HUES64 (cell line): ENCODE data around the gene HS3ST4.
"Not testable (repeated sequence)": the region's sequence is repeated elsewhere in the genome, so short reads cannot be mapped to it uniquely, and the experiment has no call there.

Source experiments
- H3K27ac ChIP-seq: 2 replicates; pipeline ENCODE4 v1.7.0; 2013; ENCODE audit warnings: low read depth, low read length, inconsistent platforms
- H3K27me3 ChIP-seq: 2 replicates; pipeline ENCODE4 v1.6.1; 2013; ENCODE audit warnings: mild to moderate bottlenecking, low read length; ENCODE audit not compliant: insufficient read depth
- H3K36me3 ChIP-seq: 2 replicates; pipeline ENCODE4 v1.6.1; 2013; ENCODE audit warnings: mild to moderate bottlenecking, low read length; ENCODE audit not compliant: insufficient read depth
- H3K4me1 ChIP-seq: 2 replicates; pipeline ENCODE4 v1.6.1; 2013; ENCODE audit warnings: mild to moderate bottlenecking, low read length, moderate library complexity; ENCODE audit not compliant: insufficient read depth
- H3K4me3 ChIP-seq: 2 replicates; pipeline ENCODE4 v1.5.1; 2013; ENCODE audit warnings: mild to moderate bottlenecking, low read length, moderate library complexity
- H3K9ac ChIP-seq: 2 replicates; pipeline ENCODE4 v1.6.1; 2013; ENCODE audit warnings: mild to moderate bottlenecking, low read depth, low read length
- H3K9me3 ChIP-seq: 2 replicates; pipeline ENCODE4 v1.6.1; 2013; ENCODE audit warnings: low read depth, low read length; ENCODE audit not compliant: insufficient read depth
- WGBS: fragments of 150-250, 120-280 bp; methylation state at CpG from one replicate; pipeline ENCODE4 v1.1.7; 2013; ENCODE audit warnings: missing lambda C conversion rate; 5-methylcytosine and 5-hydroxymethylcytosine counted together

The HS3ST4 gene

DNA sequence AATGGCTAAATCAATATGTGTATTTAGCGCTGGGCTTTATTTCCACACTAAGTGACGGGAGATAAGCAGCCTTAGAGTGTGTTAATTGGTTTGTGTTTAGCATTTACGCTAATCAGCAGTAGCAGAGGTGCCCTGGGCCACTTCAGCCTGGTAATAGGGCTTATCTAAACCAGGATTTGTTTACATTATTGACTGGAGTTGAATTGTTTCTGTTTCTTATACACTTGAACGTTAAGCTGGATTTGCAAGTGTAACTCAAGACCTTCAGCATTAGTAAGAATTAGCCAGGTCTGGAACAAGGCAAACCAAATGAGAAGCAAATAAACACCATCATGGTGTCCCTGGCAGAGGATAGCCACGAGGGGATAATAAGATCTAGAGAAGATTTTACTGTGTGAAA lies 313.6 kb downstream of the HS3ST4 start:
- H3K9me3 ChIP-seq = peaks cover 5% of the 10 kb centered on the region; the same call in 1 of the 2 replicates
- no peak overlapping the region for H3K4me3 ChIP-seq
- no peaks in the 10 kb centered on the region; the same call in 1 of the 2 replicates for H3K4me1 ChIP-seq
- H3K36me3 ChIP-seq = no peaks in the 10 kb centered on the region
- H3K27me3 ChIP-seq = no peaks in the 10 kb centered on the region
- no peak overlapping the region for H3K27ac ChIP-seq
- H3K9ac ChIP-seq = no peak overlapping the region
- 85% methylated on average over 5 of the region's 5 CpGs for WGBS

DNA sequence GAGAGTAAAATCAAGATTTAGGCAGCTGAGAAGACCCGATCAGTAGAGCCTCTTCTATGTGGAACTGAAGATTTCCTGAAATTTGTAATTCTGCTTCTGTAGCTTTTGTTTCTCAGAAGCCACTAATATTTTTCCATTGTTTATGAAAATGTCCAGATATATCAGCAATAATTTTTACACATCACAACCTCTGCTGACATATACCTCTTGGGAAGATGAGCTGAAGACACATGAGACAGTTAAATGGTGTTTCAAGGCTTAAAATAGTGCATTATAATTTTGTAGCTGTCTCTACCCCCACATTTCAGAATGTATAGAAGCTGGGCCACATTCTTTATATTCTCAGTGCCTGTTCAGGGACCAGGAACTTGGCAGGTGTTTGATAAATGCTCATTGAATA lies 320.6 kb downstream of the HS3ST4 start:
- no peak overlapping the region for H3K9ac ChIP-seq
- no peaks in the 10 kb centered on the region for H3K4me1 ChIP-seq
- no peaks in the 10 kb centered on the region for H3K27me3 ChIP-seq
- H3K9me3 ChIP-seq = peaks cover 22% of the 10 kb centered on the region
- WGBS = 94% methylated on average over 1 of the region's 1 CpG
- no peaks in the 10 kb centered on the region for H3K36me3 ChIP-seq
- no peak overlapping the region for H3K4me3 ChIP-seq
- no peak overlapping the region for H3K27ac ChIP-seq

GRCh38 chr16:26015776-26016175 lies 324.0 kb downstream of the HS3ST4 start:
- Histone ChIP-seq H3K9me3 (peaks cover 24% of the 10 kb centered on the region), H3K4me3 (no peak overlapping the region), H3K4me1 (peaks cover 4% of the 10 kb centered on the region; the same call in 1 of the 2 replicates), H3K36me3 (no peaks in the 10 kb centered on the region), H3K9ac (no peak overlapping the region), H3K27ac (no peak overlapping the region), H3K27me3 (no peaks in the 10 kb centered on the region)
- WGBS = 80% methylated on average over 3 of the region's 3 CpGs

DNA sequence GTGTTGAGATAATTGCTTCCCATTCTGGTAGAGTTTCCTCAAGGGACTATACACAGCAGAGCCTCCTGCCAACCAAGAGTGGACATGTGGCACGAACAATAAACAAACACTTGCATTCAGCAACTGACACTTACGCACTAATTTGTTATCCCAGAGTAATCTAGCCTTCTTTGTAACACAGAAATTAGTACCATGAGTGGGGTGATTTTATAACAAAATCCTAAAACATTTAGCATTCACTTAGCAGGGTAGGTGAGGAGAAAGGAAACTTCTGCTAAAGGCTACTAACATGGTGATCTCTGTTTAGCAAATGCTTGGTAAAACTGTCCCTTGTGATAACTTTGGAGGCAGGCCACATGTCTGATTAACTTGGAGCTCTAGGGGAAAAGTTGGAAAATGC lies 325.2 kb downstream of the HS3ST4 start:
- WGBS = 45% methylated on average over 2 of the region's 2 CpGs
- no peak overlapping the region for H3K9ac ChIP-seq
- no peak overlapping the region for H3K27ac ChIP-seq
- H3K4me3 ChIP-seq = no peak overlapping the region
- peaks cover 4% of the 10 kb centered on the region; the same call in 1 of the 2 replicates for H3K4me1 ChIP-seq
- no peaks in the 10 kb centered on the region for H3K27me3 ChIP-seq
- H3K36me3 ChIP-seq = no peaks in the 10 kb centered on the region
- H3K9me3 ChIP-seq = peaks cover 24% of the 10 kb centered on the region

GRCh38 chr16:26019381-26020242 lies 327.9 kb downstream of the HS3ST4 start:
- Histone ChIP-seq H3K36me3 (no peaks in the 10 kb centered on the region), H3K27ac (no peak overlapping the region), H3K9ac (no peak overlapping the region), H3K9me3 (peaks cover 21% of the 10 kb centered on the region), H3K27me3 (no peaks in the 10 kb centered on the region), H3K4me3 (no peak overlapping the region), H3K4me1 (peaks cover 4% of the 10 kb centered on the region; the same call in 1 of the 2 replicates)
- 70% methylated on average over 9 of the region's 12 CpGs for WGBS

GRCh38 chr16:26026709-26027450 lies 335.1 kb downstream of the HS3ST4 start:
- Histone ChIP-seq H3K27ac (no peak overlapping the region), H3K9ac (no peak overlapping the region), H3K4me3 (no peak overlapping the region), H3K4me1 (no peaks in the 10 kb centered on the region), H3K9me3 (no peaks in the 10 kb centered on the region), H3K36me3 (no peaks in the 10 kb centered on the region), H3K27me3 (no peaks in the 10 kb centered on the region)
- WGBS = 93% methylated on average over 8 of the region's 9 CpGs

DNA sequence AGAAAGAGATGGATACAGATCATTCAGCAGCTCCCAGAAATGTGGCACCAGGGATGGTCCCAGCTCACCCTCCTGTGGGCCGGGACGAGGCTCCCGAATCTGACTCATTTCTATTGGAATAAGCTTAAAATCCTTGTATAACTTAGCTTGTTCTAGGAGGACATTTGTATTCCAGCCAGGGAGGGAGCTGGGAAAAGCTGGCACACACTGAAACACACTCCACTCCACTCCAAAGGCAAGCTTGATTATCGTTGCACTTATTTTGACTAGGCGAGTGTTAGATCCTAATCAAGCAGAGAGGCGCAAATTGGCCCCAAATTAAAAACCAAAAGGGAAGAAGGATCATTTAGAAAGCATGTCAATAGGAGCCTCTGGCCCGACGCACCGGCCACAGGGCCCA lies 339.5 kb downstream of the HS3ST4 start:
- H3K9ac ChIP-seq = no peak overlapping the region
- H3K4me3 ChIP-seq = no peak overlapping the region
- H3K4me1 ChIP-seq = no peaks in the 10 kb centered on the region
- H3K9me3 ChIP-seq = no peaks in the 10 kb centered on the region
- no peaks in the 10 kb centered on the region for H3K27me3 ChIP-seq
- H3K27ac ChIP-seq = no peak overlapping the region
- no peaks in the 10 kb centered on the region for H3K36me3 ChIP-seq
- WGBS = 97% methylated on average over 9 of the region's 9 CpGs

- not testable (repeated sequence) for H3K27me3 ChIP-seq, H3K9me3 ChIP-seq, H3K9ac ChIP-seq, H3K36me3 ChIP-seq, H3K4me1 ChIP-seq, H3K27ac ChIP-seq, H3K4me3 ChIP-seq
- 95% methylated on average over 18 of the region's 18 CpGs for WGBS
Observed at GRCh38 chr16:26032661-26033060, 340.9 kb downstream of the HS3ST4 start.

- no peak overlapping the region for H3K27ac ChIP-seq
- no peak overlapping the region for H3K4me3 ChIP-seq
- 92% methylated on average over 9 of the region's 9 CpGs for WGBS
- no peaks in the 10 kb centered on the region for H3K27me3 ChIP-seq
- no peaks in the 10 kb centered on the region; the same call in 1 of the 2 replicates for H3K4me1 ChIP-seq
- no peak overlapping the region for H3K9ac ChIP-seq
- H3K9me3 ChIP-seq = no peaks in the 10 kb centered on the region
- no peaks in the 10 kb centered on the region for H3K36me3 ChIP-seq
Observed at GRCh38 chr16:26041952-26042668, 350.4 kb downstream of the HS3ST4 start.

DNA sequence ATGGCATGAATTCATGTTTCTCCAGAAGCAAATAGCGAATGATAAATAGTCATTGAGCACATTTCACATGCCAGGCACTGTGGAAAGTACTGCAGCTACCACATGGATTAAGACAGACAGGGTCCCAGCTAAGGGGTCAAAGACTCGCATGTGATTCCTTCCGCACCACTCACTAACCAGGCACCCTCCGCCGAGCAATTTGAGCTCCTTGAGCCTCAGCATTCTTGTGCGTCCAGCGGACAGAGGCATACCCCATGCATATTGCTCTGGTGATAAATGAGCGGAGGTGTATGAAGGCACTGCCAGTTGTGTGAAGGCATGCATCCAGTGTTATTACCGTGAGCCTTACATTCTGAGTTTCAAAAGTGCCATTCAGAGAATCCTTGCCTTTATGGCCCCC lies 358.7 kb downstream of the HS3ST4 start:
- Histone ChIP-seq H3K27me3 (no peaks in the 10 kb centered on the region), H3K9me3 (no peaks in the 10 kb centered on the region), H3K36me3 (no peaks in the 10 kb centered on the region), H3K4me3 (0 out of 2 replicates have a peak overlapping the region, but pooled peaks have one; percentile 4), H3K27ac (peak overlapping the region; percentile 80), H3K9ac (peak overlapping the region; percentile 18), H3K4me1 (peaks cover 43% of the 10 kb centered on the region)
- WGBS = 67% methylated on average over 9 of the region's 9 CpGs

- Histone ChIP-seq H3K9me3 (no peaks in the 10 kb centered on the region), H3K36me3 (no peaks in the 10 kb centered on the region), H3K9ac (peak overlapping the region; percentile 46), H3K4me3 (0 out of 2 replicates have a peak overlapping the region, but pooled peaks have one; percentile 4), H3K4me1 (peaks cover 49% of the 10 kb centered on the region), H3K27ac (peak overlapping the region; percentile 80), H3K27me3 (no peaks in the 10 kb centered on the region)
- WGBS = 14% methylated on average over 2 of the region's 2 CpGs
Observed at GRCh38 chr16:26051063-26051462, 359.3 kb downstream of the HS3ST4 start.
